ENCODE measurements around the gene GNAT1. TPM values are rescaled to one million over a fixed set of nuclear protein-coding genes. Genes with fewer than 3 reads are reported as not detected.

The GNAT1 gene
- polyA plus RNA-seq, 1 experiment: not detected

DNA sequence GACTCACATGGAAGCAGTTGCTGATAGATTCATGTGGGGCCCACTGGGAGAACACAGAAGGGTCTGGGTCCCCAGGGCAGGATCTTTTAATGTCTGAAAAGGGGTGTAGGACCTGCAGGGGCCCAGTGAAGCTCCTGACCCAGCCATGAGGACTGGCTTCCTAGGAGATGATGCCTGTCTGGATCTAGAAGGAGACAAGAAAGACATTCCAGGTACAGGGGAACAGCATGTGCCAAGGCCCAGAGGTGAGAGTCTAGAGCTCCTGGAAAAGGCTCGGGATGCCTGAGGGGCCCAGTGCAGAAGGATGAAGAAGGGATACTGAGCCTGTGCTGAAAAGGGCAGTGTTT, 41.0 kb upstream of the GNAT1 start:
- TF ChIP-seq, protein P1, sequence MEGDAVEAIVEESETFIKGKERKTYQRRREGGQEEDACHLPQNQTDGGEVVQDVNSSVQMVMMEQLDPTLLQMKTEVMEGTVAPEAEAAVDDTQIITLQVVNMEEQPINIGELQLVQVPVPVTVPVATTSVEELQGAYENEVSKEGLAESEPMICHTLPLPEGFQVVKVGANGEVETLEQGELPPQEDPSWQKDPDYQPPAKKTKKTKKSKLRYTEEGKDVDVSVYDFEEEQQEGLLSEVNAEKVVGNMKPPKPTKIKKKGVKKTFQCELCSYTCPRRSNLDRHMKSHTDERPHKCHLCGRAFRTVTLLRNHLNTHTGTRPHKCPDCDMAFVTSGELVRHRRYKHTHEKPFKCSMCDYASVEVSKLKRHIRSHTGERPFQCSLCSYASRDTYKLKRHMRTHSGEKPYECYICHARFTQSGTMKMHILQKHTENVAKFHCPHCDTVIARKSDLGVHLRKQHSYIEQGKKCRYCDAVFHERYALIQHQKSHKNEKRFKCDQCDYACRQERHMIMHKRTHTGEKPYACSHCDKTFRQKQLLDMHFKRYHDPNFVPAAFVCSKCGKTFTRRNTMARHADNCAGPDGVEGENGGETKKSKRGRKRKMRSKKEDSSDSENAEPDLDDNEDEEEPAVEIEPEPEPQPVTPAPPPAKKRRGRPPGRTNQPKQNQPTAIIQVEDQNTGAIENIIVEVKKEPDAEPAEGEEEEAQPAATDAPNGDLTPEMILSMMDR (IDR thresholded peaks at IDR 0.05; ENCODE audit: low read depth, low read length): no peak
- H3K27me3 ChIP-seq (ENCODE audit: control insufficient read depth, insufficient read depth, low read length): peaks cover 6% of the 10 kb centered on the region
- CTCF ChIA-PET: interaction anchor here (1.2 to 1.3 kb wide), 3 partner anchors 39 to 110 kb away, joined by 4 read pairs; no protein-coding TSS in a partner anchor
- DNase-seq (ENCODE audit: low read depth, low spot score): no peak
- no peak overlapping the region for H3K27ac ChIP-seq (ENCODE audit: low read depth, low read length)
- POLR2A ChIA-PET: no interaction called here
- H3K9me3 ChIP-seq (ENCODE audit: control insufficient read depth, insufficient read depth, low read length): no peaks in the 10 kb centered on the region
- H3K4me3 ChIP-seq (ENCODE audit: low read depth, low read length): no peak overlapping the region

DNA sequence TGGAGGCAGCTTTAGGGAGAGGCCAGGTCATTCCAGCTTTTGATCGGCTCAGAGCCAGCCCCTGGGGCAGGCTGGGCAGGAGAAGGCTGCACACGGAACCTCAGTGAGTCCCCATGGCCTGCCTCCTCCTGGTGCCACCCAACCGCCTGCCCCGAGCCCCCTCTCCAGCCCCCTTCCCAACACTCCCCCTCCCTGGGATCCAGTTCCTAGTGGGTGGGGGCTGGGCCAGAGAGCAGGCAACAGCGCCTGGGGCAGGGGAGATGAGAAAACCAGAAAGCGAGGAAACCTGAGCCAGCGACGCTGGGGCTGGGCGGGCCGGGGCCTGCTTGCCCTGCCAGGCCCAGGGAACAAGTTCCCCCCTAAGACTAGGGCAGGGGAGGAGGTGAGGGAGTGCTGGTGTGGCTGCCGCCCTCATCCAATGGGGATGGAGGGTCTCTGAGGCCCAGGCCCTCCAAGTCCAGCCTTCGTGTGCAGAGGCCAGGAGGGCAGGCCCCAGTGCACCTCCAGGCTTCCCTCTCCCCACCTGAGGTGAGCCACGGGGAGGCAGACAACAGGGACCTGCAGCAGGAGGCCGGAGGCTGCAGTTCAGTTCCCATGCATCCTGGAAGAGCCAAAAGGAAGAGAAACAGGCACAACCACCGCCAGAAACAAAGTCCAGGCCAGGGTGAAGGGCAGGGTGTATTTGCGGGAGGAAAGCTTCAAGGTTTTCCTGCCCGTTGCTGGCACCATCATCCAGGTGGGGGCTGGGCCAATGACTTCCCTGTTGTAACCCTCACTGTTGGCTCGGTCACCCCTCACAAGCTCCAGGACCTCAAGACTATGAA, 40.3 kb upstream of the GNAT1 start:
- Histone ChIP-seq H3K27ac (ENCODE audit: low read depth, low read length) (no peak overlapping the region), H3K4me3 (ENCODE audit: low read depth, low read length) (no peak overlapping the region), H3K9me3 (ENCODE audit: control insufficient read depth, insufficient read depth, low read length) (no peaks in the 10 kb centered on the region), H3K27me3 (ENCODE audit: control insufficient read depth, insufficient read depth, low read length) (peaks cover 6% of the 10 kb centered on the region)
- DNase-seq (ENCODE audit: low read depth, low spot score): no peak
- CTCF ChIA-PET: interaction anchor here (1.2 to 1.3 kb wide), 3 partner anchors 38 to 109 kb away, joined by 4 read pairs; no protein-coding TSS in a partner anchor
- POLR2A ChIA-PET: no interaction called here
- TF ChIP-seq, protein P1 (IDR thresholded peaks at IDR 0.05; ENCODE audit: low read depth, low read length): no peak

DNA sequence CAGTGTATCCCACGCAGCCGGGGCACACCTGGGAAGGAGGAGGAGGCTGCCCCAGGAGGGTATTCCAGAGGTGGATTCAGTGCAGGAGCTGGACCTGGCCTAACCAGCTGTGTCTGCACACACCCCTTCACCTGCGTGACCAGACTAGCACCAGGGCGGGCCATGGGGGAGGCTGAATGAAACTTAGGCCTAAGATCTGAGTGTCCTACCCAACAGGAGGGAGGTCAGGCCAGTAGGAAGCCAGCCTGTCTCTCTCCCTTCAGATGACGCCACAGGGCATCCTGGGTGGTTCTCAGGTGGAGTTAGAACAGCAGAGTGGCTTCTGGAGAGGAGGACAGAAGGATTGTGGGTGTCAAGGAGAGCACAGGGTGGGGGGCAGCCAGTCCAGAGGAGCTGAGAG, 39.7 kb upstream of the GNAT1 start:
- POLR2A ChIA-PET: no interaction called here

DNA sequence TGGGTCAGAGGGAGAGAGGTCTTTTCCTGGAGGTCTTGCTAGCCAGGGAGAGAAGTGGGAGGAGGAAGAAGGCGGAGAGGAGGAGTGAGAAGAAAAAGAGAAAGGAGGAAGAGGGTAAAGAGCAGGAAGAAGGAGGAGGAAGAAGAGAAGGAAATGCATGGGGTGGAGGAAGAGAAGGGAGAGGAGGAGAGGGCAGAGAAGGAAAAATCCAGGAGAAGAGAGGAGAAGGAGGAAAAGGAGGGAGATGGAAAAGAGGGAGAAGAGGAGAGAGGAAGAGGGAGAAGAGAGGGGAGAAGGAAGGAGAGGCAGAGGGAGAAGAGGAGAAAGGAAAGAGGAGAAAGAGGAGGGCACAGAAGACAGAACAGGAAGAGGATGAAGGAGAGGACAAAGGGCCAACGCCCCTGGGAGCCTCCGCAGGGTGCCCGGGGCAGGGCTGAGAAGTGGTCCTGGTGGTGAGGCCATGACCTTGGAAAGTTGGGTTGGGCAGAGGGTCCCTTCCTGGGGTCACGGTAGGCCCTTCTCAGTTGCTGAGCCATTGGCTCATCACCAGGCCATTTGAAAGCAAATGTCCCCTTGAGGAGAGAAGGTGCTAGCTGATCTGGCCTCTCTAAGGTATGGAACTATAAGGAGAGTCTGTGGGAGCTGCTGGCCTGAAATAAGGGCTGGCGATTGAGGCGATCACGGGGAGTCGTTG, 37.5 kb upstream of the GNAT1 start:
- H3K27ac ChIP-seq (ENCODE audit: low read depth, low read length): peak overlapping the region; percentile 21
- TF ChIP-seq, protein P1 (IDR thresholded peaks at IDR 0.05; ENCODE audit: low read depth, low read length): no peak
- no peaks in the 10 kb centered on the region for H3K9me3 ChIP-seq (ENCODE audit: control insufficient read depth, insufficient read depth, low read length)
- H3K4me3 ChIP-seq (ENCODE audit: low read depth, low read length): no peak overlapping the region
- DNase-seq (ENCODE audit: low read depth, low spot score): no peak
- H3K27me3 ChIP-seq (ENCODE audit: control insufficient read depth, insufficient read depth, low read length): peaks cover 6% of the 10 kb centered on the region
- ChIA-PET CTCF (interaction anchor here (1.0 kb wide), 1 partner anchor 33 kb away, joined by 4 read pairs; no protein-coding TSS in a partner anchor), POLR2A (no interaction called here)

More for the DNA sequence above, 39.7 kb upstream of the GNAT1 start:
- Histone ChIP-seq H3K27me3 (ENCODE audit: control insufficient read depth, insufficient read depth, low read length) (peaks cover 6% of the 10 kb centered on the region), H3K27ac (ENCODE audit: low read depth, low read length) (no peak overlapping the region), H3K9me3 (ENCODE audit: control insufficient read depth, insufficient read depth, low read length) (no peaks in the 10 kb centered on the region), H3K4me3 (ENCODE audit: low read depth, low read length) (no peak overlapping the region)
- TF ChIP-seq, protein P1 (IDR thresholded peaks at IDR 0.05; ENCODE audit: low read depth, low read length): no peak
- no peak for DNase-seq (ENCODE audit: low read depth, low spot score)
- CTCF ChIA-PET: interaction anchor here (1.2 kb wide), 1 partner anchor 38 kb away, joined by 5 read pairs; no protein-coding TSS in a partner anchor

DNA sequence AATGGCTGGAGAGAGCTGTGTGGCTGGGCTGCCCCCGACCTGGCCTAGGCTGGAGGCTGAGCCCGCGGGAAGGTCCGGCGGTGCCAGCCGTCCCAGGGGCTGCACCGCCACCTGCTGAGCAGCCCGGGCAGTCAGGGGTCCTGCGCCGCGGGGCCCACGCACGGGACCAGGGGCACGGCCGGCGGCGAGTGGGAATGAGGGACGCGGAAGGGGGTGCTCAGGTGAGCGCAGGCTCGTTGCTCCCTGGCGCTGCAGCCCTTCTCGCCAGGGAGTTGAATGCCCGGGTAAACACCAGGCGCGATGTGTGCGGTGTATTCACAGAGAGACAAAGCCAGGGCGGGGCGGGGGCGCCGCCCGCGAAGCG, 37.0 kb upstream of the GNAT1 start:
- DNase-seq (ENCODE audit: low read depth, low spot score): no peak
- peaks cover 6% of the 10 kb centered on the region for H3K27me3 ChIP-seq (ENCODE audit: control insufficient read depth, insufficient read depth, low read length)
- ChIA-PET CTCF (no interaction called here), POLR2A (no interaction called here)
- TF ChIP-seq, protein P1 (IDR thresholded peaks at IDR 0.05; ENCODE audit: low read depth, low read length): peak; percentile 31
- no peak overlapping the region for H3K27ac ChIP-seq (ENCODE audit: low read depth, low read length)
- no peaks in the 10 kb centered on the region for H3K9me3 ChIP-seq (ENCODE audit: control insufficient read depth, insufficient read depth, low read length)
- H3K4me3 ChIP-seq (ENCODE audit: low read depth, low read length): peak overlapping the region; percentile 52
